Sigmoid colon (tissue), 7 donors: ENCODE data around the gene DYNLL2. TPM values are rescaled to one million over a fixed set of nuclear protein-coding genes. Genes with fewer than 3 reads are reported as not detected.
"Not testable (repeated sequence)": the region's sequence is repeated elsewhere in the genome, so short reads cannot be mapped to it uniquely, and the experiment has no call there.

Experiments
- DNase-seq: peaks from one replicate; pipeline ENCODE4 v3.0.0-alpha.2; 2019
- H3K27ac ChIP-seq, 4 donors: fragments of 200-600 bp; sonication (generic); one replicate each; pipeline ENCODE4 v1.5.1; 2016 to 2019; ENCODE audit warnings: mild to moderate bottlenecking in 1 of 4
- H3K27me3 ChIP-seq, 3 donors: fragments of 200-600 bp; sonication (generic); one replicate each; pipeline ENCODE4 v1.5.1; 2019; ENCODE audit warnings: mild to moderate bottlenecking in 1 of 3
- H3K36me3 ChIP-seq, 4 donors: fragments of 200-600 bp; sonication (generic); one replicate each; pipeline ENCODE4 v1.5.1; 2016 to 2019
- H3K4me1 ChIP-seq, 4 donors: fragments of 200-600 bp; sonication (generic); one replicate each; pipeline ENCODE4 v1.5.1; 2017 to 2019
- H3K4me3 ChIP-seq, 4 donors: fragments of 200-600 bp; sonication (generic); one replicate each; pipeline ENCODE4 v1.5.1; 2017 to 2019; ENCODE audit warnings: mild to moderate bottlenecking in 2 of 4, moderate library complexity in 1 of 4
- H3K9me3 ChIP-seq, 4 donors: fragments of 200-600 bp in 3 of 4; sonication (generic) in 3 of 4; one replicate each; pipeline versions ENCODE4 v1.5.1 to v1.6.1; 2013 to 2019
- CTCF ChIP-seq, 4 experiments: fragments of 450-650 bp in 3 of 4; fragments of 200-600 bp in 1 of 4; IDR thresholded peaks; one replicate each; pipeline ENCODE4 v1.5.1; 2016 to 2019; ENCODE audit warnings: antibody characterized with exemption in 4 of 4, mild to moderate bottlenecking in 3 of 4, moderate library complexity in 2 of 4
- EP300 ChIP-seq, 4 donors: sonication (generic); formaldehyde crosslinking; IDR thresholded peaks; one replicate each; pipeline ENCODE4 v1.6.1; 2017; ENCODE audit warnings: antibody characterized with exemption in 4 of 4
- POLR2A ChIP-seq, 2 donors: fragments of 450-650 bp; IDR thresholded peaks; one replicate each; pipeline ENCODE4 v1.6.1; 2016; ENCODE audit warnings: antibody characterized with exemption in 2 of 2, mild to moderate bottlenecking in 2 of 2, moderate library complexity in 2 of 2
- POLR2AphosphoS5 ChIP-seq, 4 donors: sonication (generic); formaldehyde crosslinking; IDR thresholded peaks; one replicate each; pipeline ENCODE4 v1.6.1; 2017; ENCODE audit warnings: antibody characterized with exemption in 4 of 4
- WGBS, 2 donors: extraction: QIAGEN DNeasy Blood & Tissue Kit; methylation state at CpG; one replicate each; pipeline ENCODE4 v1.1.7; 2013; 5-methylcytosine and 5-hydroxymethylcytosine counted together
- intact Hi-C: fragments of 100-400 bp; cut with DNase I; formaldehyde crosslinking; loops from one replicate; pipeline ENCODE4 v1.15.1; 2023
- polyA plus RNA-seq, 3 donors: library from polyadenylated mRNA; stranded (reverse); fragments of 200-250 nt; gene quantifications; one replicate each; pipeline ENCODE4 v1.2.3, GENCODE V29; 2013
- total RNA-seq, 4 donors: library from RNA; depleted of rRNA; stranded (reverse); fragments of >200 nt; gene quantifications; one replicate each; pipeline ENCODE4 v1.1.0, GENCODE V29; 2016
- donor health status: healthy with polysubstance abuse.
- donor health status: Bipolar disorder and iron deficiency.
- donor health status: healthy.

Gene DYNLL2
- total and polyA plus RNA-seq, 7 donors = 19.4 to 44.9 (median 26.4) TPM

GRCh38 chr17:58065238-58065637 lies 18.0 kb upstream of the DYNLL2 start:
- H3K9me3 ChIP-seq = no peaks in the 10 kb centered on the region
- TF ChIP-seq CTCF (IDR thresholded peaks at IDR 0.05) = no peak
- TF ChIP-seq EP300 (IDR thresholded peaks at IDR 0.05) = no peak
- TF ChIP-seq POLR2A (IDR thresholded peaks at IDR 0.05) = no peak
- no peak for TF ChIP-seq POLR2AphosphoS5 (IDR thresholded peaks at IDR 0.05)
- H3K27me3 ChIP-seq = no peaks in the 10 kb centered on the region
- H3K36me3 ChIP-seq = no peaks in the 10 kb centered on the region
- no peak overlapping the region for H3K4me3 ChIP-seq
- no peak overlapping the region for H3K27ac ChIP-seq
- peaks cover 0 to 17% (median 8%) of the 10 kb centered on the region in 4 donors for H3K4me1 ChIP-seq
- WGBS, 2 donors = 93% methylated on average over 1 of the region's 1 CpG
- intact Hi-C loops = no loop called here
- DNase-seq = no peak

GRCh38 chr17:58066401-58066800 lies 16.8 kb upstream of the DYNLL2 start:
- H3K27me3 ChIP-seq = no peaks in the 10 kb centered on the region
- WGBS, 2 donors = 61 to 63% methylated on average over 4 of the region's 4 CpGs
- intact Hi-C loops = no loop called here
- no peak overlapping the region for H3K4me3 ChIP-seq
- peaks cover 0 to 5% (median 0%) of the 10 kb centered on the region in 4 donors for H3K4me1 ChIP-seq
- no peak for DNase-seq
- H3K9me3 ChIP-seq = no peaks in the 10 kb centered on the region
- TF ChIP-seq EP300 (IDR thresholded peaks at IDR 0.05) = no peak
- TF ChIP-seq POLR2AphosphoS5 (IDR thresholded peaks at IDR 0.05) = no peak
- TF ChIP-seq CTCF (IDR thresholded peaks at IDR 0.05) = no peak
- no peak for TF ChIP-seq POLR2A (IDR thresholded peaks at IDR 0.05)
- H3K36me3 ChIP-seq = no peaks in the 10 kb centered on the region
- H3K27ac ChIP-seq = no peak overlapping the region

GRCh38 chr17:58072862-58073261 lies 10.4 kb upstream of the DYNLL2 start:
- intact Hi-C loops = no loop called here
- WGBS, 2 donors = 62 to 75% methylated on average over 1 of the region's 1 CpG
- H3K9me3 ChIP-seq = no peaks in the 10 kb centered on the region

GRCh38 chr17:58073266-58073665 lies 10.0 kb upstream of the DYNLL2 start:
- 17 to 52% methylated on average over 6 to 7 of the region's 7 CpGs for WGBS, 2 donors
- DNase-seq, H3K9me3 ChIP-seq, H3K27me3 ChIP-seq, H3K4me1 ChIP-seq, H3K4me3 ChIP-seq, H3K27ac ChIP-seq, H3K36me3 ChIP-seq, intact Hi-C loops: not testable (repeated sequence)

More at GRCh38 chr17:58072862-58073261, 10.4 kb upstream of the DYNLL2 start:
- TF ChIP-seq POLR2A (IDR thresholded peaks at IDR 0.05) (no peak), EP300 (IDR thresholded peaks at IDR 0.05) (no peak), CTCF (IDR thresholded peaks at IDR 0.05) (no peak), POLR2AphosphoS5 (IDR thresholded peaks at IDR 0.05) (no peak)
- no peak overlapping the region for H3K27ac ChIP-seq
- no peaks in the 10 kb centered on the region for H3K27me3 ChIP-seq
- no peak overlapping the region for H3K4me3 ChIP-seq
- no peak for DNase-seq
- no peaks in the 10 kb centered on the region for H3K4me1 ChIP-seq
- H3K36me3 ChIP-seq = no peaks in the 10 kb centered on the region

GRCh38 chr17:58074406-58074805 lies 8.8 kb upstream of the DYNLL2 start:
- H3K9me3 ChIP-seq, H3K4me3 ChIP-seq, H3K4me1 ChIP-seq, H3K27ac ChIP-seq, H3K36me3 ChIP-seq, DNase-seq, H3K27me3 ChIP-seq, intact Hi-C loops: not testable (repeated sequence)
- WGBS, 2 donors = 91 to 92% methylated on average over 22 to 24 of the region's 28 CpGs

GRCh38 chr17:58079300-58080033 lies 3.8 kb upstream of the DYNLL2 start:
- no peaks in the 10 kb centered on the region for H3K9me3 ChIP-seq
- WGBS, 2 donors = 52 to 63% methylated on average over 6 of the region's 6 CpGs
- H3K27me3 ChIP-seq = no peaks in the 10 kb centered on the region
- H3K4me3 ChIP-seq = no peak overlapping the region
- TF ChIP-seq EP300 (IDR thresholded peaks at IDR 0.05) = no peak
- TF ChIP-seq POLR2A (IDR thresholded peaks at IDR 0.05) = no peak
- TF ChIP-seq POLR2AphosphoS5 (IDR thresholded peaks at IDR 0.05) = no peak
- no peak for TF ChIP-seq CTCF (IDR thresholded peaks at IDR 0.05)
- intact Hi-C loops = loop anchor here (5.0 to 10.0 kb wide), 2 partner anchors 227 to 965 kb away; partner anchors contain the start of gene MRPS23
- peaks cover 0 to 15% (median 8%) of the 10 kb centered on the region in 4 donors for H3K4me1 ChIP-seq
- H3K36me3 ChIP-seq = no peaks in the 10 kb centered on the region
- DNase-seq = no peak
- H3K27ac ChIP-seq = no peak overlapping the region
